GM18505 (cell line): ENCODE results near the gene PTPRT.
"Not testable (repeated sequence)": the region's sequence is repeated elsewhere in the genome, so short reads cannot be mapped to it uniquely, and the experiment has no call there.

Experiments used
- ATAC-seq: cut with Tn5 transposase; IDR thresholded peaks from one replicate; pipeline ENCODE4 v1.9.1; 2021; ENCODE audit not compliant: unreplicated experiment
- POLR2A ChIP-seq: IDR thresholded peaks from 4 replicates; pipeline ENCODE4 v1.6.1; 2011; ENCODE audit warnings: borderline replicate concordance; ENCODE audit not compliant: insufficient read depth, insufficient read length; ENCODE audit errors: extremely low read depth

Gene PTPRT

DNA sequence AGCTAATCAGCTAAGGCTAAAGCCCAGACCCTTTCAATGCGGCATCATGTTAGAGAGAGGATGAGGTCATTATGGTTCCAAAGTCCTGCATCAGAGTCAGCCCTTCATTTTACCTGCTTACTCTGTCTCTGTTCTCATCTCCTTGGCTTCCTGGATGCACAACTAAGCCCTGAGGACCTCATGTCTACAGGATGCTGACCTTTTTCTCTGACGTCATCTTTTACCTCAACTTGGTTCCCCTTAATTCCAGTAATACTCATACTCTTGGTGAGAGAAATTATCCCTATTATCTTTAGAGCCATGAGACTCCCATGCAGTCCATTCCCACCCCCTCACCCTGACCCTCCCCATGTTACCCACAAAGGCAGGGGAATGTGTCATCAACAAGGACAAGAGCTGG lies 935.0 kb downstream of the PTPRT start:
- no peak for TF ChIP-seq POLR2A
- ATAC-seq = no peak

DNA sequence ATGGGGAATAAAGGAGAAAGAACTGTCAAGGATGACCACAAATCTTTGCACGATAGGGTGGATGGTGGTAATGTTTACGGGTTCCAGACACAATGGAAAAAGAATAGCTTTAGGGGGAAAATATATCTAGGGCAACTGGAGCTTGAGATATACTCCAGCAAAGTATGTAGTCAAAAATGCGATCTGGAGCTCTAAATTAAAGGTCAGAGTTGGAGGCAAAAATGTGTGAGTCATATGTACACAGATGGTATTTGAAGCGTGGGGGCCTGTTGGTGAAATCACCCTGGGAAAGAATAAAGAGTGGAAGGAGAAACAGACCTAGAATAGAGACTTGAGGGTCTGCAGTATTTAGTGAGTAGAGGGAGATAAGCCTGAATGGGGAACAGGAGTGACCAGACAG lies 937.6 kb downstream of the PTPRT start:
- ATAC-seq = no peak
- no peak for TF ChIP-seq POLR2A

DNA sequence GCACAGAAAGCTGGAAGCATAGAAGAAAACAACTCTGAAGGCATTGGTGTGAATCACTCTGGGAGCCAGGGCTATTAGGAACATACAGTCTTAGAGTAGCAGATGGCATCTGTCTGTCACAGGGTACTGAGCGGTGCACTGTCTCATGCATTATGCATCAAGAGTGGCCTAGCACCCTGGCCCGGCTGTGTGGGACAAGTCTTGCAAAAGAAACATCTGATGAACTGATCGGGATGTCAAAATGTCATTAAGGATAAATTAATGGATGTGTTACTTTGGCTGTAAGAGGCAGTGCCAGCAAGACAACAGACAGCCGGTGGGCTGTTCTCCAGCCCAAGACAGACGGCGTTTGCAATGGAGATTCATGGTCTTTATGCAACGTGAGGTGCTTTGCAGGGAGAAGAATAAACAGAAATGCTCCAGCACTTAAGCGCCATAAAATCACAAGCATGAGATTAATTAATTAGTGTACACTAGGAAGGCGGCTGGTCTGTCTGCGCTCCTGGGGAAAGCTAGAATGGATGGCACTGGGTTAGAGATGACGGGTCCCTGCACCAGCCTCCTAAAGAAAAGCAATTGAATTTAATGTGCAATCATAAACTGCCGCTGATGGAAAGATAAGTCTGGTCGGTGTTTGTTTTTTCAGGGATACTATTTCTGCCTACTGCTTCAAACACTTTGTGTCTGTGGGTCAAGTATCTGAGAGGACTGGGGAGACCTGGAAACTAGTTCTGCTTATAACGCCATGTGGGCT lies 970.9 kb downstream of the PTPRT start:
- ATAC-seq = no peak
- TF ChIP-seq POLR2A = no peak

DNA sequence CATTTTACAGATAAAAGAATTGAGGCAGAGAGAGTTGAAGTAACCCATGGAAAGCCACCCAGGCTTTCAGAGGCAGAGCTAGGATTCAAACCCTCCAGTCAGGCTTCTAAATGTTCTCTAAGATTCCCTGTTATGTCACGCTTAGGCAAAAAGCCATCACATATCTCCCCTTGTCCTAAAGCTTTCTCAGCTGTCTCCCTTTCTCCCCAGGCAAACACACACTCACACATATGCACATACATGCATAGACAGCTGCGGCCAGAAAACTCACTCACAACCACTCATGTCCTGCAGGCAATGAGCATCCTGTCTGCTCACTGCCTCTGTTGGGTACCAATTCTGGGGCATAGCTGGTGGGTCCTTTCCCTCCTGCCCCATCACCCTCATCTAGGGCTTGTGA lies 975.6 kb downstream of the PTPRT start:
- no peak for TF ChIP-seq POLR2A
- ATAC-seq = no peak

DNA sequence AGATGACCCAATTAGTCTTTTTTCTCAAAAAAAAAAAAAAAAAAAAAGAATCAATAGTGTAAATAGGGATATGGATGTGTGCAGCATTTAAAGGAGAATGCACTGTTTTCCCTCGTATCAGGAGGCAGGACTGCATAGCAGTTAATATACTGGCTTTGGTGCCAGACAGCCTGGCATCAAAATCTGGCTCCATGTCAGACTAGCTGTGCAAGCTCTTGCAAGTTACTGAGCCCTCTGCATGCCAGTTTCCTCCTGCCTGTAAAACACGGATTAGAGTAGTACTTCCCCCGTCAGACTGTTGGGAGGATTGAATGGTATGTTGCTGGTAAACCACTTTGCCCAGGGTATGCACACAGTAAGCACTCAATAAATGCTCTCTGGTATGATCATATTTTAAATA lies 977.3 kb downstream of the PTPRT start:
- no peak for TF ChIP-seq POLR2A
- no peak for ATAC-seq

DNA sequence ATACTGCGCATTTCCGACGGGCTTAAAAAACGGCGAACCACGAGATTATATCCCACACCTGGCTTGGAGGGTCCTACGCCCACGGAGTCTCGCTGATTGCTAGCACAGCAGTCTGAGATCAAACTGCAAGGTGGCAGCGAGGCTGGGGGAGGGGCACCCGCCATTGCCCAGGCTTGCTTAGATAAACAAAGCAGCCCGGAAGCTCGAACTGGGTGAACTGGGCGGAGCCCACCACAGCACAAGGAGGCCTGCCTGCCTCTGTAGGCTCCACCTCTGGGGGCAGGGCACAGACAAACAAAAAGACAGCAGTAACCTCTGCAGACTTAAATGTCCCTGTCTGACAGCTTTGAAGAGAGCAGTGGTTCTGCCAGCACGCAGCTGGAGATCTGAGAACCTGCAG lies 983.1 kb downstream of the PTPRT start:
- ATAC-seq = not testable (repeated sequence)

DNA sequence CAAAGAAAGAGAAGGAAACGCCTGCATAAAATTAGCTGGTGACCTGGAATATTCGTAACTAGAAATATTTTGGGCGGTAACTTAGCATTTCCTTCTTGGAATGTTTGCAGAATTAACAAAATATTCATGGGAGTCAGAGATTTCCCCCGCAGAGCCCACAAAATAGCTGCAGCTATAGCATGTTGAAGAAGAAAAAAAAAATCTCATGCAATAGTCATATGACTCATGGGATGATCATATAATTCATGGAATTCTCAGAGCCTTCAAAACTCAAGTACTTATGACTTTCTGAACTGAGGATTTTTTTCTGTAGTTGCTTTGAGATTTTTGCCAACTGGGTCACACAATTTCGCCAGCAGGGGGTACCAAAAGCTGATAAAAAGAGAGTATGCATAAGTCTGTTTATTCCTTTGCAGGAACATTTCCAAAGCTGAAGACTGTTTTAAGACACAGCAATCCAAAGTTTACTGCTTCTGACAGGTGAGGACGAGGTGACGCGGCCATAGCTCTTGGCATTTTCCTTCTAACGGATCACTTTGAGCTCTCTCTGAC lies 985.5 kb downstream of the PTPRT start:
- no peak for ATAC-seq
- no peak for TF ChIP-seq POLR2A

DNA sequence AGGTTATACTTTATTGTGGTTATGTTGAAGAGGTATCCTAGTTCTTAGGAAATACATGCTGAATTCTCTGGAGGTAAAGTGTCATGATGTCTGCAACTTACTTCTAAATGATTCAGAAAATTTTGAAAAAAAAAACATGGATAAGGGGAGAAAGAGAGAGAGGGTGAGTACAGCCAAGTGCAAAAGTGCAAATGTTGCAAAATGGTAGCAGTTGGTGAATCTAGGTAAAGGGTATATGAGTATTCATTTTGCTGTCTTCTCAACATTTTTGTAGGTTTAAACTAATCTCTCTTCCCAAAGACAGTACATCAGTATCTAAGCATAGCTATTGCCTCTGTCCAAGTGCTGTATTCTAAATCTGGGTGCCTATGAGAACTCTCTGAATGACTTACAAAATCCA lies 992.1 kb downstream of the PTPRT start:
- no peak for TF ChIP-seq POLR2A
- no peak for ATAC-seq

DNA sequence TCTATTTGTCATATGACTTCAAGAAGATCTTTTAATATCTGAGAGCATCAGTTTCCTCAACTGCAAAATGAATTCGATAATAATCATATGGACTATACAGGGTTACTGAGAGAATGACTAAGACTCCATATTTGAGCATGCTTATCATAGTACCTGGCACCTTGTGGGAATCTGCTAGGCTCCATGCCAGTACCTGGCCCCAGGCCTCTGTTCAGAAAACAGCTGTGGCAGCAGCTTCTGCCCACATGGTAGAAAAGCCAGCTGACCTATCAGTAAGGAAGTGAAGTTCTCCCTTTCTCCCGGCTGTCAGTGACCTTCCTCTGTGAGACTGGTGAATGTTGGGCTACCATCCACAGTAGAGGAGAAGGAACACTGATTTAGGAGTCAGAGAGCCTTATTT lies 996.6 kb downstream of the PTPRT start:
- no peak for TF ChIP-seq POLR2A
- ATAC-seq = no peak

DNA sequence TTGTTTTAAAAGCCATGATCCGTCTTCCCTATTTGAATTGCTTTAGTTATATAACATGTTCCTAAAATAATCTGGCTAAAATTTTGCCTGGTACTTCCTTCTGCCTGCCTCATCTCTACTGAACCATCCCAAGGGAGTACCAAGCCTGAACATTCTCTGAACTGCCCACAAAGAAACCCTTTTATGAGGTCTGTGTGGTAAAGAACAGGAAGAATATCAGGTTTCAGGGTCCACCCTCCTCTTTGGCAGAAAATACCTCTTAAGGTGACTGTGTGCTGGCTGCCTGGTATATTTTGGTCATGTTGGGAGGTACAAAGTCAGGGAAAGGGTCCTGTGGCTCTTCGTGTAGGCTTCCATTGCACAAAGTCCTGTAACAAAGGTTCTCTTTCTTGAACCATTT lies 997.4 kb downstream of the PTPRT start:
- no peak for TF ChIP-seq POLR2A
- ATAC-seq = no peak

DNA sequence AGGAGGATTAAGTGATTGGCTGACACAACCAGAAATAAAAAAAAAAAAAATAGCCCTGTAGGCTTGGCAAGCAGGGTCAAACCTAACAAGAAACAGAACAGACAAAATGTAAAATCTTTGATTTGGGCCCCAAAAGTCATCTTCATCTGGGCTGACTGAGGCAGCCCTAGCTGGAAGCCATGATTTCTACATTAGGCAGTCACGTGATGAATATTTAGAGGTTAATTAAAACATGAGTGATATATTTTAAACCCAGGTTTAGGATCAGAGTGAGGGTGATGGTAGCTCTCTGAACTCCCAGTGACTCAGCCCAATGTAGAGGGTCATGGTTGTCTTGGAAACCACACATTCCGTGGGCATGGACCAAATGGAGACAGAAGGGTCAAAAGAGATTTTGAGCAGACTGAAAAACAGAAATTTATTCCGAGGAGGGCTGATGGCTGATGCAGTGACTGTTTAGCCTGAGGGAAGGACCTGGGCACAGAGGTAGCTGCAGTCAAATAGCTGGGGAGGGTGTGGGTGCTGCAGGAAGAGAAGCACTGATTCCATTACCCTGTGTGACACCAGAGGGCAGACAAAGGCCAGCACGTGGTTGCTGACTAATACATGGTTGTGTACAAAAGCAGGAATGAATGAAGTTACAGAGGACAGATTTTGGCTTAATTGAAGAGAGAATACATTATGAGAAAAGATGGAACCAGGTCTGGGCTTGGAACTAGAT lies 998.4 kb downstream of the PTPRT start:
- no peak for TF ChIP-seq POLR2A
- ATAC-seq = no peak

DNA sequence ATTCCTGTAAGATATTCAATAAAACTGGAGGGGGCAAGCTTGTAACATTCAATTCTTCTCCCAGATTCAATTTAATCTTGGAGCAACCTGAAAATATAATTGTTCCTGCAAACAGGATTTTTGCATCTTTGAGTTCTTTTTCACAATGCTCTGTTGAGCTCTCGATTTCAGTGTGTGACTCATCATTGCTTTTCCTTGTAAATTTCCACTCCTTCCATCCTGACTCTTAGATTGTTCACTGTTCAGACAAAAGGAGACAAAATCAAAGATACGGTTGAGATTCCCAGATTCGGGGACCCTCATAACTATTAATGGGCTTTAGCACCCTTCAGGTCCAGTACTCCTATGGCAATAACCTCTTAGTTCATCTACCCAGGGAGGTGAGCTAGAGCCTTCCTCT lies 999.6 kb downstream of the PTPRT start:
- no peak for ATAC-seq
- TF ChIP-seq POLR2A = no peak

DNA sequence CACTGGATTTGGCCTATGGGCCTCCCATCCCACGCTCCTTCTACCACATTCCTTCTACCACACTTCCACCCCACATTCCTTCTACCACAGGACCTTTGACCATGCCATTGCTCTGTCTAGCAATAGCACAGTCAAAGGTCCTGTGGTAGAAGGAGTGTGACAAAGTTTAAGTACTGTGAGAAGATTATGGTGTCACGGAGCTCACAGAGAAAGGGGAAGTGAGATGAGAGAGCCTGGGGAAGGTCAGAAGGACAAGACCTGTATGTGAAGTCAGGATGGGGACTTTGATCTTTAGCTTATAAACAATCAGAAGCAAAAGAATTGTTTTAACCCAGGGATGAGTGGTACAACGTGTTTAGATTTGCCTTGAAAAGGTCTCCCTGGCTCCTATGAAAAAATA lies 1003.4 kb downstream of the PTPRT start:
- no peak for ATAC-seq
- TF ChIP-seq POLR2A = no peak

DNA sequence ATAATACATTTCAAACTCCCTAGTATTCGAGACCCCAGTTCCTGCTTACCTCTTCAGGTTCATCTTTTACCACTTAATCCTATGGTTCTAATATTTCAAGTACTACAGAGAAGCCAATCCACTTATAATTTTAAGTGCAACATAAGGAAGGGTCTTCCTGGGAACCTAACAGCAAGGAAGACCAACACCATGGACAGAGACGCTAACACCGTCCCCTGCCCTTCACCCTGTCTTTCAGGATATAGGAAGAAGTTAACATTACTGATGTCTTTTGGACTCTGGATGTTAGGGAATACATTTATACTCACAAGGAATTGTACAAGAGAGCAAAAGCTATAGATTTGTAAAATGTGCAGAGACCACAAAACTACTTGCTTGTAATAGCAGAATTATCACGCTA lies 1006.6 kb downstream of the PTPRT start:
- no peak for TF ChIP-seq POLR2A
- ATAC-seq = no peak
